ENCODE results near the gene CHD5. TPM values are rescaled to one million over a fixed set of nuclear protein-coding genes. Genes with fewer than 3 reads are reported as not detected.

Gene CHD5
- total RNA-seq, 4 donors from 2014 or later, result 0.19 to 0.24 (median 0.19) TPM; not detected in 1

- ATAC-seq (ENCODE audit: low FRiP score) (no peak), DNase-seq (ENCODE audit: low spot score) (no peak)
- TF ChIP-seq, protein P1, sequence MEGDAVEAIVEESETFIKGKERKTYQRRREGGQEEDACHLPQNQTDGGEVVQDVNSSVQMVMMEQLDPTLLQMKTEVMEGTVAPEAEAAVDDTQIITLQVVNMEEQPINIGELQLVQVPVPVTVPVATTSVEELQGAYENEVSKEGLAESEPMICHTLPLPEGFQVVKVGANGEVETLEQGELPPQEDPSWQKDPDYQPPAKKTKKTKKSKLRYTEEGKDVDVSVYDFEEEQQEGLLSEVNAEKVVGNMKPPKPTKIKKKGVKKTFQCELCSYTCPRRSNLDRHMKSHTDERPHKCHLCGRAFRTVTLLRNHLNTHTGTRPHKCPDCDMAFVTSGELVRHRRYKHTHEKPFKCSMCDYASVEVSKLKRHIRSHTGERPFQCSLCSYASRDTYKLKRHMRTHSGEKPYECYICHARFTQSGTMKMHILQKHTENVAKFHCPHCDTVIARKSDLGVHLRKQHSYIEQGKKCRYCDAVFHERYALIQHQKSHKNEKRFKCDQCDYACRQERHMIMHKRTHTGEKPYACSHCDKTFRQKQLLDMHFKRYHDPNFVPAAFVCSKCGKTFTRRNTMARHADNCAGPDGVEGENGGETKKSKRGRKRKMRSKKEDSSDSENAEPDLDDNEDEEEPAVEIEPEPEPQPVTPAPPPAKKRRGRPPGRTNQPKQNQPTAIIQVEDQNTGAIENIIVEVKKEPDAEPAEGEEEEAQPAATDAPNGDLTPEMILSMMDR (IDR thresholded peaks at IDR 0.05), result no peak
Measured at GRCh38 chr1:6154525-6155319, 25.4 kb downstream of the CHD5 start.

DNA sequence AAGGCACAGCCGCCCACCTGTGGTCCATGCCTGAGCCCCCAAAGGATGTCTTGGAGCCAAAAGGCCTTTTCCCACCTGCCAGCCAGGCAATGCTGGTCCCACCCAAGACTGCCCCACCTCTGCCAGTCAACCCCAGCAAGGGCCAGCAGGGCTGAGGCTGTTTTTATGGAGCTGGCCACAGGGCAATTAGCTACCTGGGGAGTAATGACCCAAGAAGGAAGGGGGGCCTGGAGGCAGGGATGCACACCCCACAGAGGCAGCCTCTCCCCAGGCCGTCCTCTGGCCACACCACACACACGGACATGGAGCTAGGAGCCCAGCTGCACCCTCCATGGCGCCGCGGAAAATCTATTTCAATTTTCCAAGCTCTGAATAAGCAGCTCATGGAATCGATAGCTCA lies 27.2 kb downstream of the CHD5 start:
- TF ChIP-seq, protein P1 (IDR thresholded peaks at IDR 0.05), result no peak
- DNase-seq (ENCODE audit: low spot score), result no peak
- no peak for ATAC-seq (ENCODE audit: low FRiP score)

GRCh38 chr1:6152181-6152580 lies 27.9 kb downstream of the CHD5 start:
- TF ChIP-seq, protein P1 (IDR thresholded peaks at IDR 0.05), result no peak
- DNase-seq (ENCODE audit: low spot score) (no peak), ATAC-seq (ENCODE audit: low FRiP score) (no peak)

GRCh38 chr1:6151291-6151822 lies 28.8 kb downstream of the CHD5 start:
- TF ChIP-seq, protein P1 (IDR thresholded peaks at IDR 0.05), result no peak

DNA sequence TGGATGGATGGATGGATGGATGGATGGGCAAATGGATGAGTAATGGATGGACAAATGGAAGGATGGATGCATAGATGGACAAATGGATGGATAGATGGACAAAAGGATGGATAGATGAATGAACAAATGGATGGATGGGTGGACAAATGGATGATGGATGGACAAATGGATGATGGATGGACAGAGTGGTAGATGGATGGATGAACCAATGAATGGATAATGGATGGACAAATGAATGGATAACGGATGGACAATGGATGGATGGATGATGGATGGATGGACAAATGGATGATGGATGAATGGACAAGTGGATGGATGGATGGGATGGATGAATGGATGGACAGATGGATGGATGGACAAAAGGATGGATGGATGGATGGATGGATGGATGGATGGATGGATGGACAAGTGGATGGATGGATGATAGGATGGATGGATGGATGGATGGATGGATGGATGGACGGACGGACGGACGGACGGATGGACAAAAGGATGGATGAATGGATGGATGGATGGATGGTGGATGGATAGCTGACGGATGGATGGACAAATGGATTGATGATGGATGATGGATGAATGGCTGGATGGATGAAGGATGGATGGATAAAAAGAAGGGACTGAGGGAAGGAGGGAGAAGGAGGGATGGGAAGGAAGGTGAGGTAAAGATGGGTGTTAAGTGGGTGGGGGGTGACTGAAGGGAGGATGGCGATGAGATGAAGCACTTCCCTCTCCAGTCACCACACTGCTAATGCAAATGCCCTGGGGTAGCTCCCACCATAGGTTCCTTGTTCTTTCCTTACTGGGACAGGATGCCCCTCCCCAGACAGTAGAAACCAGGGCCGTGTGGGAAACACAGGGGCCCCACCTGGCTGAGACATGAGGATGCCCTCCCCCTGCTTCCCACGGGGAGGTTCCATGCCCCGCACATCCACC lies 29.8 kb downstream of the CHD5 start:
- TF ChIP-seq, protein P1 (IDR thresholded peaks at IDR 0.05), result no peak
- DNase-seq (ENCODE audit: low spot score), result no peak
- ATAC-seq (ENCODE audit: low FRiP score), result no peak

More at GRCh38 chr1:6151291-6151822, 28.8 kb downstream of the CHD5 start:
- ATAC-seq (ENCODE audit: low FRiP score) (no peak), DNase-seq (ENCODE audit: low spot score) (no peak)

- TF ChIP-seq, protein P1 (IDR thresholded peaks at IDR 0.05), result no peak
- no peak for ATAC-seq (ENCODE audit: low FRiP score)
Measured at GRCh38 chr1:6149597-6149996, 30.5 kb downstream of the CHD5 start.

More at GRCh38 chr1:6149597-6149996, 30.5 kb downstream of the CHD5 start:
- DNase-seq (ENCODE audit: low spot score), result no peak
